ENCODE results near the gene RUVBL1. TPM values are rescaled to one million over a fixed set of nuclear protein-coding genes. Genes with fewer than 3 reads are reported as not detected.

RUVBL1 gene
- polyA plus RNA-seq, 1 donor (not counting 4 experiments of a cell fraction or from before 2014, with no cell fraction given): 94.8 TPM

GRCh38 chr3:128066114-128066513 is 57.5 kb downstream of the RUVBL1 start:
- Histone ChIP-seq H3K27me3 (ENCODE audit: control insufficient read depth, extremely low read depth, insufficient read depth, low read length) (no peaks in the 10 kb centered on the region), H3K36me3 (ENCODE audit: control insufficient read depth in 2 of 2, extremely low read depth in 1 of 2, insufficient read depth in 2 of 2, low read length in 2 of 2) (peaks cover 67 to 78% of the 10 kb centered on the region in 2 experiments), H3K4me3 (ENCODE audit: control insufficient read depth in 2 of 3, extremely low read depth in 1 of 3, insufficient read depth in 2 of 3, low read depth in 1 of 3, low read length in 3 of 3) (no peak overlapping the region), H3K27ac (ENCODE audit: control insufficient read depth, insufficient read depth, low read length) (no peak overlapping the region), H3K9me3 (ENCODE audit: control insufficient read depth, low read depth, low read length) (no peaks in the 10 kb centered on the region), H3K4me2 (ENCODE audit: control insufficient read depth, extremely low read depth, insufficient read depth, low read depth, low read length) (no peak overlapping the region), H3K9ac (ENCODE audit: control insufficient read depth, extremely low read depth, insufficient read depth, low read length) (no peak overlapping the region), H3K79me2 (ENCODE audit: control insufficient read depth, insufficient read depth, low read length) (peaks cover 56% of the 10 kb centered on the region), H3K9me1 (ENCODE audit: control insufficient read depth, extremely low read depth, insufficient read depth, low read length) (peaks cover 2% of the 10 kb centered on the region), H3K4me1 (ENCODE audit: control insufficient read depth, extremely low read depth, insufficient read depth, low read length) (peaks cover 16% of the 10 kb centered on the region), H2AFZ (ENCODE audit: control insufficient read depth, low read length) (no peak overlapping the region), H4K20me1 (ENCODE audit: control insufficient read depth, extremely low read depth, insufficient read depth, low read length) (peaks cover 33% of the 10 kb centered on the region)
- no peak for DNase-seq (ENCODE audit: low read depth, low spot score)
- FAIRE-seq: no peak
- dilution Hi-C loops (cut with MboI; ENCODE audit: extremely low pct_ligation_motif_present, low sequenced_read_pairs): no loop called here
- no peak for TF ChIP-seq CTCF (optimal IDR thresholded peaks at IDR 0.05 in 1 of 3, IDR thresholded peaks at IDR 0.05 in 1 of 3, conservative IDR thresholded peaks at IDR 0.05 in 1 of 3; ENCODE audit: extremely low read depth in 1 of 3, insufficient read depth in 2 of 3, low read length in 3 of 3)
- TF ChIP-seq EZH2 (IDR thresholded peaks at IDR 0.05; ENCODE audit: low read length): no peak

GRCh38 chr3:128064962-128065361 is 58.6 kb downstream of the RUVBL1 start:
- Histone ChIP-seq H3K9me3 (ENCODE audit: control insufficient read depth, low read depth, low read length) (no peaks in the 10 kb centered on the region), H3K9ac (ENCODE audit: control insufficient read depth, extremely low read depth, insufficient read depth, low read length) (no peak overlapping the region), H3K4me2 (ENCODE audit: control insufficient read depth, extremely low read depth, insufficient read depth, low read depth, low read length) (no peak overlapping the region), H3K4me1 (ENCODE audit: control insufficient read depth, extremely low read depth, insufficient read depth, low read length) (peaks cover 23% of the 10 kb centered on the region), H3K4me3 (ENCODE audit: control insufficient read depth in 2 of 3, extremely low read depth in 1 of 3, insufficient read depth in 2 of 3, low read depth in 1 of 3, low read length in 3 of 3) (no peak overlapping the region), H3K79me2 (ENCODE audit: control insufficient read depth, insufficient read depth, low read length) (peaks cover 44% of the 10 kb centered on the region), H3K36me3 (ENCODE audit: control insufficient read depth in 2 of 2, extremely low read depth in 1 of 2, insufficient read depth in 2 of 2, low read length in 2 of 2) (peaks cover 63 to 73% of the 10 kb centered on the region in 2 experiments), H3K27ac (ENCODE audit: control insufficient read depth, insufficient read depth, low read length) (no peak overlapping the region), H3K9me1 (ENCODE audit: control insufficient read depth, extremely low read depth, insufficient read depth, low read length) (no peaks in the 10 kb centered on the region), H2AFZ (ENCODE audit: control insufficient read depth, low read length) (no peak overlapping the region), H3K27me3 (ENCODE audit: control insufficient read depth, extremely low read depth, insufficient read depth, low read length) (no peaks in the 10 kb centered on the region), H4K20me1 (ENCODE audit: control insufficient read depth, extremely low read depth, insufficient read depth, low read length) (peaks cover 30% of the 10 kb centered on the region)
- no peak for FAIRE-seq
- dilution Hi-C loops (cut with MboI; ENCODE audit: extremely low pct_ligation_motif_present, low sequenced_read_pairs): no loop called here
- DNase-seq (ENCODE audit: low read depth, low spot score): no peak
- no peak for TF ChIP-seq EZH2 (IDR thresholded peaks at IDR 0.05; ENCODE audit: low read length)
- no peak for TF ChIP-seq CTCF (optimal IDR thresholded peaks at IDR 0.05 in 1 of 3, IDR thresholded peaks at IDR 0.05 in 1 of 3, conservative IDR thresholded peaks at IDR 0.05 in 1 of 3; ENCODE audit: extremely low read depth in 1 of 3, insufficient read depth in 2 of 3, low read length in 3 of 3)
